Stomach (tissue), 4 donors: ENCODE data around the gene TBK1.

ENCODE experiments used
- POLR2A ChIP-seq, 4 donors: fragments of 450-650 bp; IDR thresholded peaks; one replicate each; pipeline ENCODE4 v1.6.1; 2016; ENCODE audit warnings: antibody characterized with exemption in 4 of 4, control low read depth in 2 of 4, mild to moderate bottlenecking in 1 of 4, moderate library complexity in 1 of 4
- TF ChIP-seq, protein P1 (sequence below), 7 experiments: fragments of 450-650 bp in 4 of 7; fragments of 200-600 bp in 3 of 7; sonication (generic) in 3 of 7; IDR thresholded peaks; one replicate each; pipeline ENCODE4 v1.5.1; 2016 to 2019; ENCODE audit warnings: antibody characterized with exemption in 7 of 7, control low read depth in 2 of 7, mild to moderate bottlenecking in 1 of 7

- TF ChIP-seq, protein P1, sequence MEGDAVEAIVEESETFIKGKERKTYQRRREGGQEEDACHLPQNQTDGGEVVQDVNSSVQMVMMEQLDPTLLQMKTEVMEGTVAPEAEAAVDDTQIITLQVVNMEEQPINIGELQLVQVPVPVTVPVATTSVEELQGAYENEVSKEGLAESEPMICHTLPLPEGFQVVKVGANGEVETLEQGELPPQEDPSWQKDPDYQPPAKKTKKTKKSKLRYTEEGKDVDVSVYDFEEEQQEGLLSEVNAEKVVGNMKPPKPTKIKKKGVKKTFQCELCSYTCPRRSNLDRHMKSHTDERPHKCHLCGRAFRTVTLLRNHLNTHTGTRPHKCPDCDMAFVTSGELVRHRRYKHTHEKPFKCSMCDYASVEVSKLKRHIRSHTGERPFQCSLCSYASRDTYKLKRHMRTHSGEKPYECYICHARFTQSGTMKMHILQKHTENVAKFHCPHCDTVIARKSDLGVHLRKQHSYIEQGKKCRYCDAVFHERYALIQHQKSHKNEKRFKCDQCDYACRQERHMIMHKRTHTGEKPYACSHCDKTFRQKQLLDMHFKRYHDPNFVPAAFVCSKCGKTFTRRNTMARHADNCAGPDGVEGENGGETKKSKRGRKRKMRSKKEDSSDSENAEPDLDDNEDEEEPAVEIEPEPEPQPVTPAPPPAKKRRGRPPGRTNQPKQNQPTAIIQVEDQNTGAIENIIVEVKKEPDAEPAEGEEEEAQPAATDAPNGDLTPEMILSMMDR (IDR thresholded peaks at IDR 0.05), result no peak
- no peak for TF ChIP-seq POLR2A (IDR thresholded peaks at IDR 0.05)
These were observed 6.0 kb downstream of the TBK1 start for GRCh38 chr12:64457923-64458322.
